Brain microvascular endothelial cell (primary cell): ENCODE data around the gene SHE.

Experiments used
- DNase-seq: peaks from one replicate; pipeline ENCODE4 v3.0.0-alpha.2; 2020
- H3K27ac ChIP-seq: fragments of 250-450 bp; sonication (Bioruptor Pico); 2 replicates; pipeline ENCODE4 v1.5.1; 2020; ENCODE audit warnings: mild to moderate bottlenecking, moderate library complexity
- H3K27me3 ChIP-seq: fragments of 250-450 bp; sonication (Bioruptor Pico); replicated peaks from 2 replicates; pipeline ENCODE4 v1.5.1; 2020; ENCODE audit warnings: mild to moderate bottlenecking
- H3K36me3 ChIP-seq: fragments of 250-450 bp; sonication (Bioruptor Pico); replicated peaks from 2 replicates; pipeline ENCODE4 v1.5.1; 2020; ENCODE audit warnings: mild to moderate bottlenecking
- H3K4me3 ChIP-seq: 2 replicates; pipeline ENCODE4 v1.5.1; 2011; ENCODE audit warnings: low read depth, mild to moderate bottlenecking, control low read depth, low read length, moderate library complexity
- in situ Hi-C: cut with HindIII; loops from 2 replicates; pipeline ENCODE4 v1.10.0; 2017; ENCODE audit warnings: low sequenced_read_pairs, low pct_ligation_motif_present
- TF ChIP-seq, protein P1 (sequence below): IDR thresholded peaks from 2 replicates; pipeline ENCODE4 v1.5.1; 2011; ENCODE audit warnings: low read depth, mild to moderate bottlenecking, moderate library complexity, low read length, control low read depth, inconsistent platforms; ENCODE audit errors: missing control alignments

Gene SHE

DNA sequence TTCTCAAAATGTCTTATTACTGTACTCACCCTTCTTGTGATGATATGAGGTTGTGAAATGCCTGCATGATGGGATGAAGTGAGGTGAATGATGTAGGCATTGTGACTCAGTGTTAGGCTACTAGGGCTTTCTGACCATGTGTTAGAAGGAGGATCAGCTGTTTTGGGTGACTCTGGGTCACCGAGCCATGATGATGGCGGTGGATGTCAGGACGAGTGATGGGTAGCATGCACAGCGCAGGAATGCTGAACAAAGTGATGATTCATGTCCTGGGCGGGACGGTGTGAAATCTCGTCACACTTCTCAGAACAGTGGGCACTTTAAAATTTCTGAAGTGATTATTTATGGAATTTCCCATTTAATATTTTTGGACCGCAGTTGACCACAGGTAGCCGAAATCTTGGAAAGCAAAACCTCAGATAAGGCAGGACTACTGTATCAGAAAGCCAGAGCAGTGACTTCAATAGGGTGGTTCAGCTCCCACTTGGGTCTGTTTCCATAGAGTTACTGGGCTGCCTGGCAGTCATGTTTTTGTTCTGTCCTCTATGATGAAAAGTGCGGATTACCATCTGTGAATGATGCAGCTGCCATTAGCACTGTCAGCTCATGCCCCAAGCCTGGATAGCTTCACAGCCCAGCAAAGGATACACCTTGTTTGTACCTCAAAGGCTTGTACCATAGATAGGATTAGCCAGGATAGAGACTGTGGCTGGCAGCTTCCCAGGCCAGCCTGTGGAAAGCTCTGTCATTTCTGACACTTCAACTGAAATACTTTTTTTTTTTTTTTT lies 70.4 kb downstream of the SHE start:
- TF ChIP-seq, protein P1, sequence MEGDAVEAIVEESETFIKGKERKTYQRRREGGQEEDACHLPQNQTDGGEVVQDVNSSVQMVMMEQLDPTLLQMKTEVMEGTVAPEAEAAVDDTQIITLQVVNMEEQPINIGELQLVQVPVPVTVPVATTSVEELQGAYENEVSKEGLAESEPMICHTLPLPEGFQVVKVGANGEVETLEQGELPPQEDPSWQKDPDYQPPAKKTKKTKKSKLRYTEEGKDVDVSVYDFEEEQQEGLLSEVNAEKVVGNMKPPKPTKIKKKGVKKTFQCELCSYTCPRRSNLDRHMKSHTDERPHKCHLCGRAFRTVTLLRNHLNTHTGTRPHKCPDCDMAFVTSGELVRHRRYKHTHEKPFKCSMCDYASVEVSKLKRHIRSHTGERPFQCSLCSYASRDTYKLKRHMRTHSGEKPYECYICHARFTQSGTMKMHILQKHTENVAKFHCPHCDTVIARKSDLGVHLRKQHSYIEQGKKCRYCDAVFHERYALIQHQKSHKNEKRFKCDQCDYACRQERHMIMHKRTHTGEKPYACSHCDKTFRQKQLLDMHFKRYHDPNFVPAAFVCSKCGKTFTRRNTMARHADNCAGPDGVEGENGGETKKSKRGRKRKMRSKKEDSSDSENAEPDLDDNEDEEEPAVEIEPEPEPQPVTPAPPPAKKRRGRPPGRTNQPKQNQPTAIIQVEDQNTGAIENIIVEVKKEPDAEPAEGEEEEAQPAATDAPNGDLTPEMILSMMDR, result no peak
- in situ Hi-C loops, result no loop called here
- no peak overlapping the region for H3K4me3 ChIP-seq
- peak overlapping the region; percentile 53 for H3K27ac ChIP-seq
- no peaks in the 10 kb centered on the region for H3K36me3 ChIP-seq
- H3K27me3 ChIP-seq, result no peaks in the 10 kb centered on the region
- peak; percentile 98 for DNase-seq

DNA sequence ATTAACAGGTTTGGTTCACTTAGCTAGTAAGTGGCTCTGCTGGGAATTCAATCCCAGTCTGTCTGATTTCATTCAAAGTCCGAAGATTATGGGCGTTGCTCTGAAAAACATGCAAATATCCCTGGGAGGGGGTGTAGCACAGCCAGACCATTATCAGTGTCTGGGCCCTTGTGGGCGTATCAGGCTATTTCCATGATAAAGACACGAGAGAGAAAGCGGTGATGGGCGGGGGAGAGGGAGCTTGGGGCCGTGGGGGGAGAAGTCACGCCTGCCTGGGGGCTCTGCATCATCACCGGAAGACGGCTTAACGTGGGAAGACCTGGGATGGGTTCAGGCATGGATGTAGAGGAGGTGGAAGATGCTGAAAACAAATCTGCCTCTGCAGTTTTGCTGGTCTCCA lies 71.3 kb downstream of the SHE start:
- H3K36me3 ChIP-seq, result no peaks in the 10 kb centered on the region
- H3K4me3 ChIP-seq, result no peak overlapping the region
- in situ Hi-C loops, result no loop called here
- DNase-seq, result no peak
- no peaks in the 10 kb centered on the region for H3K27me3 ChIP-seq
- TF ChIP-seq, protein P1, result no peak
- H3K27ac ChIP-seq, result peak overlapping the region; percentile 22

- H3K27me3 ChIP-seq, result no peaks in the 10 kb centered on the region
- in situ Hi-C loops, result no loop called here
- no peak overlapping the region for H3K27ac ChIP-seq
- no peak overlapping the region for H3K4me3 ChIP-seq
- no peaks in the 10 kb centered on the region for H3K36me3 ChIP-seq
- DNase-seq, result no peak
- TF ChIP-seq, protein P1, result no peak
These were observed 72.2 kb downstream of the SHE start for GRCh38 chr1:154429841-154430611.
